Thyroid gland (tissue), 4 donors: ENCODE measurements around the gene ELAVL4.

Source experiments
- POLR2A ChIP-seq, 2 donors: fragments of 450-650 bp; IDR thresholded peaks; one replicate each; pipeline ENCODE4 v1.6.1; 2017; ENCODE audit warnings: antibody characterized with exemption in 2 of 2, mild to moderate bottlenecking in 2 of 2, moderate library complexity in 1 of 2
- TF ChIP-seq, protein P1 (sequence below), 6 experiments: fragments of 200-600 bp in 3 of 6; fragments of 450-650 bp in 3 of 6; sonication (generic) in 3 of 6; IDR thresholded peaks; one replicate each; pipeline ENCODE4 v1.5.1; 2016 to 2019; ENCODE audit warnings: antibody characterized with exemption in 6 of 6, mild to moderate bottlenecking in 2 of 6, inconsistent platforms in 1 of 6, moderate library complexity in 1 of 6

DNA sequence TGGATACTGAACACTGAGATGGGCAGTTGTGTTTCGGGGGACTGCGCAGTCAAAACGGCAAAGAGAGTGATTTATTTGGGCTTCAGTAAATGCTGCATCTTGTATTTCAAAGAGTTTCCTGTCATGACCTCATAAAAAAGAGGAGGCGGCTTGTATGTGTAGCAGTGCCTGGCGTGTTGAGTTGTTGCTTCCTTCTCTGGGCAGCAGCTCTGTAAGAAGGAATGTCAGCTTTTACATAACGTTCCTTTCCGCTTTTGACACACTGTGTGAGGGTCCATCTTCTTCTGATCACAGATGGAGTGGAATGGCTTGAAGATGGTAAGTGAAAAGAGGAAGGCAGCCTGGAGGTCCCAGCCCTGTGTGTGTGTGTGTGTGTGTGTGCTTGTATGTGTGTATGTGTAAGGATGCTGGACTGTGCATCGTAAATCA lies 941 bp downstream of the ELAVL4 start:
- TF ChIP-seq POLR2A (IDR thresholded peaks at IDR 0.05), result no peak
- TF ChIP-seq, protein P1, sequence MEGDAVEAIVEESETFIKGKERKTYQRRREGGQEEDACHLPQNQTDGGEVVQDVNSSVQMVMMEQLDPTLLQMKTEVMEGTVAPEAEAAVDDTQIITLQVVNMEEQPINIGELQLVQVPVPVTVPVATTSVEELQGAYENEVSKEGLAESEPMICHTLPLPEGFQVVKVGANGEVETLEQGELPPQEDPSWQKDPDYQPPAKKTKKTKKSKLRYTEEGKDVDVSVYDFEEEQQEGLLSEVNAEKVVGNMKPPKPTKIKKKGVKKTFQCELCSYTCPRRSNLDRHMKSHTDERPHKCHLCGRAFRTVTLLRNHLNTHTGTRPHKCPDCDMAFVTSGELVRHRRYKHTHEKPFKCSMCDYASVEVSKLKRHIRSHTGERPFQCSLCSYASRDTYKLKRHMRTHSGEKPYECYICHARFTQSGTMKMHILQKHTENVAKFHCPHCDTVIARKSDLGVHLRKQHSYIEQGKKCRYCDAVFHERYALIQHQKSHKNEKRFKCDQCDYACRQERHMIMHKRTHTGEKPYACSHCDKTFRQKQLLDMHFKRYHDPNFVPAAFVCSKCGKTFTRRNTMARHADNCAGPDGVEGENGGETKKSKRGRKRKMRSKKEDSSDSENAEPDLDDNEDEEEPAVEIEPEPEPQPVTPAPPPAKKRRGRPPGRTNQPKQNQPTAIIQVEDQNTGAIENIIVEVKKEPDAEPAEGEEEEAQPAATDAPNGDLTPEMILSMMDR (IDR thresholded peaks at IDR 0.05), result no peak
